ENCODE measurements around the gene CIRBP. TPM values are rescaled to one million over a fixed set of nuclear protein-coding genes. Genes with fewer than 3 reads are reported as not detected.

The CIRBP gene
- total and polyA plus RNA-seq, 3 experiments from 2014 or later: 238 to 258 (median 253) TPM

DNA sequence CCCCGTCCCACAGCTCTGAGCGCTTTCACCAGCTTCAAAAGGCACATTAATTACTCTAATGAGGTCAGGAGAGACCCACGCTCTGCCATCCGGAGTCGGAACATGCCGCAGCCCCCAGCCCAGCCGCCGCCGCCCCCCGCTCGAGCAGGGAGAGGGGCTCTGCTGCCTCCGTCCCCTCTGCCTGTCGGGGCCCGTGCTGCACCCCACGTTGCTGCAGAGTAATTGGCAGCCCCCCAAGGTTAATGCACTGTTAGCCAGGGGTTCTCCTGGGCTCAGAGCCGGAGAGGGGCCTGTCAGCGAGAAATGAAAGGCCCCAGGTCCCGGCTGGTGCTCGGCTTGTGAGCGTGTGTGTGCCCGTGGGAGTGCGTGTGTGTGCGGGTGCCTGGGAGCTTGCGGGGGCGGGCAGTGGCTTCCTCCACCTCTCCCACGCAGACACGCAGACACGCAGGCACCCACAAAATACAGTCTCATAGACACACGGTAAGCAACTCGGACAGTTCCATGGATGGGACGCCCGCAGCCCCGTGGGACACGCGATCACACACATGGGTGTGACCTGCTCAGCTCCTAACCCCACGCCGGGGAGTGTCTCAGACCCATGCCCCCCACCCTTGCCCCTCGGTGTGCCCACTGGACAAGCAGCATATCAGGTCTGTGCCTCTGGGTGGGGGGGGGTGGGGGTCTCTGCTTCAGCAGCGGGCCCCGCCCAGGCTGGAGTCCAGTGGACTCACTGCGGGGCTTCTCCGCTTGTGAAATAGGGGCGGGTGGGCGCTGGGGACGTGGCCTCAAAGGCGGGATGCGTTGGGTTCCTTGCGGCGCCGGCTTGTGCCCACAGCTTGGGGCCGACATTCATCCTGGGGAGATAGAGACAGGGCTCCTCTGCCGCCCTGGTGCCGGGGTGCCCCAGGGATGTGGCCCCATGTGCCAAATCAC, 11.8 kb downstream of the CIRBP start:
- CTCF ChIA-PET: interaction anchor here (2.1 to 2.7 kb wide), 2 partner anchors 37 to 91 kb away, joined by 13 to 16 read pairs; no protein-coding TSS in a partner anchor
- H3K9me3 ChIP-seq (ENCODE audit: low read length): no peaks in the 10 kb centered on the region
- POLR2A ChIA-PET: interaction anchor here (0.5 to 0.6 kb wide), 2 partner anchors 124 to 1341 kb away, joined by 4 read pairs; no protein-coding TSS in a partner anchor

DNA sequence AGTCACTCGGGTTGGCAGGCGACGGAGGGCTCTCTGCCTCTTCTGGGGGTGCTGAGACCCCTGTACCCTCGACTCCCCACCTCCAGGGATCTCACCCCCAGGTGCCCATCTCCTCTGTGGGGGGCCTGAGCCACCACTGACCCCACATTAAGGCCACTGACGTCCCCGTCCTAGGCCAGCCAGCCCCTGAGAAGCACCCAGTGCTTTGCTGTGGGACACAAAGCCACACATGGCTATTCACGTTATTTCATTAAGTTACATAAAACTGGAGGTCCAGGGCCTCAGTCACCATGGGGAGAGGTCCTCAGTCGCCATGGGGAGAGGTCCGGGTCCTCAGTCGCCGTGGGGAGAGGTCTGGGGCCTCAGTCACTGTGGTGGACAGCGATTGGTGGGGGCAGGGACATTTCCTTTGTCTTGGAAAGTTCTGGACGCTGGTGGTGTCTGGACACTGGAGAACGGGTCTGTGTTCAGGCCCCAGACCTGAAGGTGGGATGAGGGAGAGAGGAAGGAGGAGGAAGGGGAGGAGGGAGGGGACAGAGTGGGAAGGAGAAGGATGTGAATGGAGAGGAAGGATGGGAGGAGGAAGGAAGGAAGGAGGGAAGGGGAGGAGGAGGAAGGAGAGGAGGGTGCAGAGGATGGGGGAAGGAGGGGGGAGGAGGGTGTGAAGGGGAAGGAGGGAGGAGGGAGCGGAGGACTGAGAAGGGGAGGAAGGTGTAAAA, 12.6 kb downstream of the CIRBP start:
- Mint-ChIP-seq H3K27me3 (peaks cover 9 to 15% of the 10 kb centered on the region in 2 donors), H3K9me3 (peaks cover 0 to 2% (median 0%) of the 10 kb centered on the region in 5 donors), H3K36me3 (peaks cover 0 to 23% (median 4%) of the 10 kb centered on the region in 3 donors), H3K4me3 (peak overlapping the region in 1 of 7 donors; percentile 65), H3K4me1 (peaks cover 11 to 28% (median 18%) of the 10 kb centered on the region in 3 donors), H3K27ac (peak overlapping the region in 1 of 8 donors; percentile 70)
- Histone ChIP-seq H3K27ac (ENCODE audit: low read depth, low read length) (no peak overlapping the region), H3K9me3 (ENCODE audit: low read length) (no peaks in the 10 kb centered on the region), H3K36me3 (ENCODE audit: insufficient read depth, low read length) (peaks cover 9% of the 10 kb centered on the region), H3K4me1 (ENCODE audit: insufficient read depth, low read length) (peaks cover 9% of the 10 kb centered on the region), H3K27me3 (ENCODE audit: insufficient read depth, low read length, poor library complexity, severe bottlenecking) (peaks cover 14% of the 10 kb centered on the region), H3K4me3 (ENCODE audit: low read length) (no peak overlapping the region)
- CTCF ChIA-PET: no interaction called here
- DNase-seq: no peak
- POLR2A ChIA-PET: no interaction called here

More for the DNA sequence above, 11.8 kb downstream of the CIRBP start:
- DNase-seq: no peak
- H3K4me3 Mint-ChIP-seq: peak overlapping the region in 1 of 7 donors; percentile 54
- H3K4me1 ChIP-seq (ENCODE audit: insufficient read depth, low read length): peaks cover 14% of the 10 kb centered on the region
- H3K4me1 Mint-ChIP-seq: peaks cover 15 to 28% (median 20%) of the 10 kb centered on the region in 3 donors
- H3K36me3 Mint-ChIP-seq: peaks cover 0 to 23% (median 4%) of the 10 kb centered on the region in 3 donors
- H3K27ac ChIP-seq (ENCODE audit: low read depth, low read length): no peak overlapping the region
- no peak overlapping the region for H3K4me3 ChIP-seq (ENCODE audit: low read length)
- H3K27me3 ChIP-seq (ENCODE audit: insufficient read depth, low read length, poor library complexity, severe bottlenecking): peaks cover 12% of the 10 kb centered on the region
- peaks cover 9% of the 10 kb centered on the region for H3K36me3 ChIP-seq (ENCODE audit: insufficient read depth, low read length)
- H3K9me3 Mint-ChIP-seq: peaks cover 0 to 2% (median 0%) of the 10 kb centered on the region in 5 donors
- H3K27me3 Mint-ChIP-seq: peaks cover 9 to 12% of the 10 kb centered on the region in 2 donors
- H3K27ac Mint-ChIP-seq: peak overlapping the region in 1 of 8 donors; percentile 98

DNA sequence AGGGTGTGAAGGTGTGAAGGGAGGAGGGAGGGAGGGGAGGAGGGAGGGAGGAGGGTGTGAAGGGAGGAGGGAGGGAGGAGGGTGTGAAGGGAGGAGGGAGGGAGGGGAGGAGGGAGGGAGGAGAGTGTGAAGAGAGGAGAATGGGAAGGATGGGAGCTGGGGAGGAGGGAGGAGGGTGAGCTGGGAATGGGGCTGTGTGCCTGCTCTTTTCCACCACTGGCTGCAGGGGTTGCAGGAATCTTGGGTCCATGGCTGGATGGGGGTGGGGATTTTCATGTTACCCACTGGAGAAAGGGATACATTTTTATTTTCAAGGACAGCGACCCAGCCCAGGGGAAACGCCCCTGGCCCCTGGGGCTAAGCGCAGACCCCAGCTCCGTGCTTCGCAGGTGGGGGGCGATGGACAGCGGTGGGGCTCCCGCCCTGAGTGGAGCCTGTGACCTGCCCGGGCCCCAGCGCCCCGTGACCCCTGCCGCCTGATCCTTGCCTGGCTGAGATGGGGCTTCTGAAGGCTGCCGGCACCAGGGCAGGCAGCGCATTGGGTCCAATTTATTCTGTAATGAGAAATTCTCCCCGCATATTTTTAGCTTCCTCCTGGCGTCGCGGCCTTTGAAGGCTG, 13.6 kb downstream of the CIRBP start:
- H3K27ac Mint-ChIP-seq: peak overlapping the region in 2 of 8 donors; percentile 22 to 46

DNA sequence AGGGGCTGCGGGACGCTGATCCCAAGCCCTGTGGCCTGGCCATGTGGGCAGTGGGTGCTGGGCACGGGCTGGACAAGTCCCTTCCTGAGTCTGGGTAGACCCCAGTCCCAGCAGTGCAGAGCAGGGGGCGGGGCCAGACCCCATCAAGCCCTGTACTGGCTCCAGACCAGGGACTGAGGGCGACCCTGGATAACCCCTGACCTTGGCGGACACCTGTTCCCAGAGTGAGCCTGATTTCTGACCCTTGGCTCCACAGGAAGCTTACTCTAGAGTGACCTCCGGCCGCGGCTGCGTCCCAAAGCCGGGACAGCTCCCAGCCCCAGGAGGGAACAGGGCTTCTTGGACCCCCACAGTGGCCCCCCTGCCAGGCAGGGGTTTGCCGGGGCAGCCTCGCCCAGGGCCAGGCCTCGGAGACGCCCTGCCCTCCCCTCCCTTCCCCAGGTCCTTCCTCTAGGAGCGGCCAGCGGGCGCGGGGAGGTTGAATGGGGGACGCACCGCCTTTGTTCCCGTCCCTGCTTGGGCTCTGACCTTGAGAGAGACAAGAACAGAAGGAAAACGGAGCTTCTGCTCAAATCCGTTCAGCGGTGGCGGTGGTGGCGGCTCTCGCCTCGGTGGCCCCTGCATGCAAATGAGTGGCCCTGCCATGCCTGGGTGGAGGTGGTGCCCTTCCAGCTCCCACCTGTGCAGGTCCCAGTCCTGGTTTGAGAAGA, 14.2 kb downstream of the CIRBP start:
- DNase-seq: no peak
- Mint-ChIP-seq H3K4me1 (peaks cover 8 to 21% (median 13%) of the 10 kb centered on the region in 3 donors), H3K9me3 (peaks cover 0 to 2% (median 0%) of the 10 kb centered on the region in 5 donors), H3K36me3 (peaks cover 0 to 17% (median 2%) of the 10 kb centered on the region in 3 donors), H3K4me3 (no peak overlapping the region), H3K27ac (peak overlapping the region in 2 of 8 donors; percentile 22 to 46), H3K27me3 (peaks cover 11 to 15% of the 10 kb centered on the region in 2 donors)
- H3K27ac ChIP-seq (ENCODE audit: low read depth, low read length): no peak overlapping the region
- H3K9me3 ChIP-seq (ENCODE audit: low read length): no peaks in the 10 kb centered on the region
- no peak overlapping the region for H3K4me3 ChIP-seq (ENCODE audit: low read length)
- peaks cover 23% of the 10 kb centered on the region for H3K27me3 ChIP-seq (ENCODE audit: insufficient read depth, low read length, poor library complexity, severe bottlenecking)
- POLR2A ChIA-PET: no interaction called here
- H3K36me3 ChIP-seq (ENCODE audit: insufficient read depth, low read length): peaks cover 9% of the 10 kb centered on the region
- CTCF ChIA-PET: interaction anchor here (1.2 kb wide), 2 partner anchors 39 to 87 kb away, joined by 3 to 5 read pairs; no protein-coding TSS in a partner anchor
- H3K4me1 ChIP-seq (ENCODE audit: insufficient read depth, low read length): peaks cover 4% of the 10 kb centered on the region

More for the DNA sequence above, 13.6 kb downstream of the CIRBP start:
- Mint-ChIP-seq H3K9me3 (peaks cover 0 to 2% (median 0%) of the 10 kb centered on the region in 5 donors), H3K4me3 (no peak overlapping the region), H3K36me3 (peaks cover 0 to 19% (median 2%) of the 10 kb centered on the region in 3 donors), H3K4me1 (peaks cover 8 to 25% (median 15%) of the 10 kb centered on the region in 3 donors), H3K27me3 (peaks cover 11 to 15% of the 10 kb centered on the region in 2 donors)
- ChIA-PET POLR2A (no interaction called here), CTCF (interaction anchor here (1.2 kb wide), 2 partner anchors 38 to 87 kb away, joined by 3 to 5 read pairs; no protein-coding TSS in a partner anchor)
- Histone ChIP-seq H3K4me3 (ENCODE audit: low read length) (no peak overlapping the region), H3K9me3 (ENCODE audit: low read length) (no peaks in the 10 kb centered on the region), H3K27ac (ENCODE audit: low read depth, low read length) (no peak overlapping the region), H3K36me3 (ENCODE audit: insufficient read depth, low read length) (peaks cover 9% of the 10 kb centered on the region), H3K4me1 (ENCODE audit: insufficient read depth, low read length) (peaks cover 4% of the 10 kb centered on the region), H3K27me3 (ENCODE audit: insufficient read depth, low read length, poor library complexity, severe bottlenecking) (peaks cover 19% of the 10 kb centered on the region)
- no peak for DNase-seq

DNA sequence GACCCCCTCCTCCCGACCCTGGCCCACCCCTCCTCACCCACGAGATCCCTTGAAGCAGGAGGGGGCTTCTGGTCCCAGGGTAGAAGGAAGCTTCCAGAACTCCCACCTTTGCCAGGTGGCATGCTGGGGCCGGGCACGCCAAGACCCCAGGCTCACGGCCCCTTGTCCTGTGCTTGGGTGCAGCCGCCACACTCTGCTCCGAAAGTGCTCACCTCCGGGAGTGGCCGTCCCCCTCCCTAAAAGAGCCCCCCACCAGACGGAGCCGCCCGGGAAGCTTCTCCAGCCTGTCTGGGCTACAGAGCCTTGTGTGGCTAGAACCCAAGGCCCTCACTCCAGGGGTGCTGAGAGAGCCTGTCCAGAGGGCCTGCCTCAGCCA, 14.8 kb downstream of the CIRBP start:
- H3K27ac Mint-ChIP-seq: no peak overlapping the region
- no peak for DNase-seq
- Histone ChIP-seq H3K4me1 (ENCODE audit: insufficient read depth, low read length) (peaks cover 4% of the 10 kb centered on the region), H3K27me3 (ENCODE audit: insufficient read depth, low read length, poor library complexity, severe bottlenecking) (peaks cover 23% of the 10 kb centered on the region), H3K36me3 (ENCODE audit: insufficient read depth, low read length) (peaks cover 6% of the 10 kb centered on the region), H3K27ac (ENCODE audit: low read depth, low read length) (no peak overlapping the region), H3K4me3 (ENCODE audit: low read length) (no peak overlapping the region), H3K9me3 (ENCODE audit: low read length) (no peaks in the 10 kb centered on the region)
- peaks cover 0 to 2% (median 0%) of the 10 kb centered on the region in 5 donors for H3K9me3 Mint-ChIP-seq
- peak overlapping the region in 1 of 7 donors; percentile 28 for H3K4me3 Mint-ChIP-seq
- peaks cover 11 to 16% of the 10 kb centered on the region in 2 donors for H3K27me3 Mint-ChIP-seq
- CTCF ChIA-PET: interaction anchor here (1.2 kb wide), 1 partner anchor 86 kb away, joined by 3 read pairs; no protein-coding TSS in a partner anchor
- H3K36me3 Mint-ChIP-seq: peaks cover 0 to 14% (median 2%) of the 10 kb centered on the region in 3 donors
- H3K4me1 Mint-ChIP-seq: peaks cover 8 to 21% (median 13%) of the 10 kb centered on the region in 3 donors
- POLR2A ChIA-PET: no interaction called here

DNA sequence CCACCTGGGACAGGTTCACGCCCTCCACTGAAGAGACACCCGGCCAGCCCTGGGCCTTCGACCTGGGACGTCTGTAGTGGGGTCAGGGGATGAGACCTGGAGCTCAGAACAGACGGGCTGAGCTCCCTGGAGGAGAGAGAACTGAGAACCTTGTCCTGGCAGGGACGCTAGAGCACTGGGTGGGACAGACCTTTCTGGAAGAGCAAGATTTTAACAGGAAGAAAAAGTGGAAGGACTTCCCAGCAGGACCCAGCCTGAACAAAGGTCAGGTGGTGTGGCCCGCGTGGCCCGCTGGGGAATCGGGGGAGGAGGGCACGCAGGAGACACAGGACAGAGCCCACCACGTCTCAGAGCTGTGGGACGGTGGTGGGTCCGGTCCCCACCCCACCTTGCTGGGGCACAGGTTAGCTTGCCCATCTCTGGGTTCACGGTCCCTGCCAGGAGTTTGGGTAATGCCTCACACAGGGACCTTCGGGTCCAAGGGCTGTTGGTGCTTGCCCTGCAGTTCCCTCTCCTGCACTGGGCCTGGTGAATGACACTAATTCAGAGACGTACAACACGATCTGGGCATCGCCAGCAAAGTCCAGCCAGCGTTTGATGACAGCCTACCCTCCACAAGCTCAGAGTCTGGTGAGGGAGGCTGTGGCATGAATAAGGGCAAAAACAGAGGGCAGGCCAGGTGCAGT, 15.3 kb downstream of the CIRBP start:
- no peak overlapping the region for H3K4me3 ChIP-seq (ENCODE audit: low read length)
- H3K36me3 ChIP-seq (ENCODE audit: insufficient read depth, low read length): peaks cover under 1% of the 10 kb centered on the region
- peaks cover 4% of the 10 kb centered on the region for H3K4me1 ChIP-seq (ENCODE audit: insufficient read depth, low read length)
- peaks cover 0 to 8% (median 2%) of the 10 kb centered on the region in 3 donors for H3K36me3 Mint-ChIP-seq
- H3K27ac Mint-ChIP-seq: peak overlapping the region in 1 of 8 donors; percentile 30
- H3K9me3 ChIP-seq (ENCODE audit: low read length): no peaks in the 10 kb centered on the region
- CTCF ChIA-PET: no interaction called here
- H3K4me3 Mint-ChIP-seq: peak overlapping the region in 5 of 7 donors; percentile 9 to 81 (median 32)
- H3K27me3 ChIP-seq (ENCODE audit: insufficient read depth, low read length, poor library complexity, severe bottlenecking): peaks cover 23% of the 10 kb centered on the region
- no peak overlapping the region for H3K27ac ChIP-seq (ENCODE audit: low read depth, low read length)
- POLR2A ChIA-PET: no interaction called here
- DNase-seq: no peak
- peaks cover 8 to 21% (median 13%) of the 10 kb centered on the region in 3 donors for H3K4me1 Mint-ChIP-seq
- H3K27me3 Mint-ChIP-seq: peaks cover 13 to 20% of the 10 kb centered on the region in 2 donors
- peaks cover 0 to 2% (median 0%) of the 10 kb centered on the region in 5 donors for H3K9me3 Mint-ChIP-seq
